Mucosa of stomach (tissue), 1 donor: ENCODE data around the gene PPP3CA.
"Not testable (repeated sequence)": the region's sequence is repeated elsewhere in the genome, so short reads cannot be mapped to it uniquely, and the experiment has no call there.

Experiments used
- H3K27me3 ChIP-seq: one replicate; pipeline ENCODE4 v1.7.0; 2013; ENCODE audit warnings: mild to moderate bottlenecking, low read length; ENCODE audit not compliant: control insufficient read depth, insufficient read depth
- H3K36me3 ChIP-seq: one replicate; pipeline ENCODE4 v1.7.0; 2013; ENCODE audit warnings: low read length; ENCODE audit not compliant: control insufficient read depth, insufficient read depth
- H3K4me1 ChIP-seq: one replicate; pipeline ENCODE4 v1.7.0; 2013; ENCODE audit warnings: mild to moderate bottlenecking, low read length; ENCODE audit not compliant: control insufficient read depth, insufficient read depth
- H3K4me3 ChIP-seq: one replicate; pipeline ENCODE4 v1.7.0; 2013; ENCODE audit warnings: low read length
- H3K9ac ChIP-seq: one replicate; pipeline ENCODE4 v1.7.0; 2013; ENCODE audit warnings: mild to moderate bottlenecking, low read length, moderate library complexity
- H3K9me3 ChIP-seq: one replicate; pipeline ENCODE4 v1.7.0; 2013; ENCODE audit warnings: mild to moderate bottlenecking, low read length, moderate library complexity; ENCODE audit not compliant: control insufficient read depth
- donor health status: Pancreatic carcinoma.

Gene PPP3CA

GRCh38 chr4:101114936-101115372, 232.4 kb downstream of the PPP3CA start:
- H3K4me3 ChIP-seq = no peak overlapping the region
- H3K9me3 ChIP-seq = no peaks in the 10 kb centered on the region
- H3K4me1 ChIP-seq = peaks cover 6% of the 10 kb centered on the region
- H3K9ac ChIP-seq = no peak overlapping the region
- H3K36me3 ChIP-seq = no peaks in the 10 kb centered on the region
- no peaks in the 10 kb centered on the region for H3K27me3 ChIP-seq

- H3K9me3 ChIP-seq = no peaks in the 10 kb centered on the region
- H3K36me3 ChIP-seq = no peaks in the 10 kb centered on the region
- no peaks in the 10 kb centered on the region for H3K27me3 ChIP-seq
- H3K4me3 ChIP-seq = no peak overlapping the region
- H3K4me1 ChIP-seq = peaks cover 12% of the 10 kb centered on the region
- no peak overlapping the region for H3K9ac ChIP-seq
Measured at GRCh38 chr4:101104312-101105052, 242.8 kb downstream of the PPP3CA start.

GRCh38 chr4:101103381-101104142, 243.8 kb downstream of the PPP3CA start:
- H3K27me3 ChIP-seq = no peaks in the 10 kb centered on the region
- no peak overlapping the region for H3K4me3 ChIP-seq
- no peaks in the 10 kb centered on the region for H3K9me3 ChIP-seq
- H3K9ac ChIP-seq = no peak overlapping the region
- H3K4me1 ChIP-seq = peaks cover 12% of the 10 kb centered on the region
- H3K36me3 ChIP-seq = no peaks in the 10 kb centered on the region

GRCh38 chr4:101102114-101102742, 245.1 kb downstream of the PPP3CA start:
- H3K4me3 ChIP-seq = no peak overlapping the region
- peaks cover 12% of the 10 kb centered on the region for H3K4me1 ChIP-seq
- no peaks in the 10 kb centered on the region for H3K9me3 ChIP-seq
- no peaks in the 10 kb centered on the region for H3K27me3 ChIP-seq
- no peaks in the 10 kb centered on the region for H3K36me3 ChIP-seq
- no peak overlapping the region for H3K9ac ChIP-seq

GRCh38 chr4:101101072-101101471, 246.3 kb downstream of the PPP3CA start:
- Histone ChIP-seq H3K9ac (no peak overlapping the region), H3K36me3 (no peaks in the 10 kb centered on the region), H3K9me3 (no peaks in the 10 kb centered on the region), H3K27me3 (no peaks in the 10 kb centered on the region), H3K4me3 (no peak overlapping the region), H3K4me1 (peaks cover 12% of the 10 kb centered on the region)

- Histone ChIP-seq H3K9ac (no peak overlapping the region), H3K9me3 (no peaks in the 10 kb centered on the region), H3K27me3 (no peaks in the 10 kb centered on the region)
Measured at GRCh38 chr4:101098666-101099400, 248.5 kb downstream of the PPP3CA start.

GRCh38 chr4:101092609-101093008, 254.7 kb downstream of the PPP3CA start:
- not testable (repeated sequence) for H3K9ac ChIP-seq, H3K4me1 ChIP-seq, H3K27me3 ChIP-seq, H3K4me3 ChIP-seq, H3K9me3 ChIP-seq, H3K36me3 ChIP-seq

More at GRCh38 chr4:101098666-101099400, 248.5 kb downstream of the PPP3CA start:
- Histone ChIP-seq H3K4me1 (peaks cover 10% of the 10 kb centered on the region), H3K4me3 (no peak overlapping the region), H3K36me3 (no peaks in the 10 kb centered on the region)

- Histone ChIP-seq H3K36me3 (no peaks in the 10 kb centered on the region), H3K4me1 (no peaks in the 10 kb centered on the region), H3K9me3 (no peaks in the 10 kb centered on the region)
Measured at GRCh38 chr4:101089168-101089567, 258.2 kb downstream of the PPP3CA start.

GRCh38 chr4:101086801-101087586, 260.3 kb downstream of the PPP3CA start:
- Histone ChIP-seq H3K9ac (no peak overlapping the region), H3K36me3 (no peaks in the 10 kb centered on the region), H3K27me3 (no peaks in the 10 kb centered on the region), H3K4me1 (no peaks in the 10 kb centered on the region), H3K9me3 (no peaks in the 10 kb centered on the region), H3K4me3 (no peak overlapping the region)

More at GRCh38 chr4:101089168-101089567, 258.2 kb downstream of the PPP3CA start:
- Histone ChIP-seq H3K4me3 (no peak overlapping the region), H3K27me3 (no peaks in the 10 kb centered on the region), H3K9ac (no peak overlapping the region)

- no peaks in the 10 kb centered on the region for H3K9me3 ChIP-seq
- no peaks in the 10 kb centered on the region for H3K4me1 ChIP-seq
- H3K9ac ChIP-seq = no peak overlapping the region
- H3K36me3 ChIP-seq = no peaks in the 10 kb centered on the region
- H3K27me3 ChIP-seq = no peaks in the 10 kb centered on the region
- H3K4me3 ChIP-seq = no peak overlapping the region
Measured at GRCh38 chr4:101083131-101083530, 264.2 kb downstream of the PPP3CA start.

- H3K4me1 ChIP-seq = no peaks in the 10 kb centered on the region
- H3K9ac ChIP-seq = no peak overlapping the region
- no peaks in the 10 kb centered on the region for H3K27me3 ChIP-seq
- no peaks in the 10 kb centered on the region for H3K36me3 ChIP-seq
- no peaks in the 10 kb centered on the region for H3K9me3 ChIP-seq
- no peak overlapping the region for H3K4me3 ChIP-seq
Measured at GRCh38 chr4:101081695-101082369, 265.5 kb downstream of the PPP3CA start.
